Measurements from ENCODE around the gene ENDOU.

ENDOU gene

GRCh38 chr12:47715393-47715876 lies 9.9 kb downstream of the ENDOU start:
- Mint-ChIP-seq H3K27ac (peak overlapping the region in 1 of 2 donors; percentile 20), H3K36me3 (ENCODE audit: insufficient read depth) (peaks cover 4% of the 10 kb centered on the region), H3K4me1 (ENCODE audit: low read depth in 2 of 2) (peaks cover 6 to 11% of the 10 kb centered on the region in 2 donors), H3K9me3 (no peaks in the 10 kb centered on the region), H3K4me3 (no peak overlapping the region), H3K27me3 (no peaks in the 10 kb centered on the region)
- DNase-seq (peak; percentile 74 to 80 (median 74)), ATAC-seq (replicated peaks) (peak; percentile 97)

DNA sequence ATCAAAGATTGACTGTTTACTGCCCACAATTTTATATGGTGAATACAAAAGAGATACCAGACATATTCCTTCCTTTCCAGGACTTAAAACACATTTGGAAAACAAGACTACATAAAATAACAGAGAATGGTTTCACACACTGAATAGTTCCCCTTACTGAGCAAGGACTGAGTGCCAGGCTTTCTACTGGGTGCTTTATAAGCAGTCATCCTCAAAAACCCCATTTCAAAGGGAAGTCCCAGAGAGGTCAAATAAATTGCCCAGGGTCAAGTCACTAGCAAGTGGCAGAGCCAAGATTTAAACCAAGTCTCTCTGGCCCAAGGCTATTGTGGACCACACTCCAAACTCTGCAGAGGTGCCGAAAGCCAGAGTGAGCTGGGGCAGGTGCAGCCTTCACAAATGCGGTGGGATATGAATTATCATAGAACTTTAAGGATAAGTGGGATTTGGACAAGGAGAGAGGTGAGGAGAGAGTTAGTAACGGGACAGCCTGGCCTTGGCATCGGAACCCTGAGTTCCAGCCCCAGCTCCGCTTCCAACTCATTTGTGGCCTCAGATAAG lies 10.4 kb downstream of the ENDOU start:
- Mint-ChIP-seq H3K27ac (peak overlapping the region; percentile 5 to 20), H3K4me3 (no peak overlapping the region), H3K9me3 (no peaks in the 10 kb centered on the region), H3K4me1 (ENCODE audit: low read depth in 2 of 2) (peaks cover 6 to 11% of the 10 kb centered on the region in 2 donors), H3K27me3 (no peaks in the 10 kb centered on the region), H3K36me3 (ENCODE audit: insufficient read depth) (peaks cover 4% of the 10 kb centered on the region)
- DNase-seq (no peak), ATAC-seq (replicated peaks) (no peak)

- Mint-ChIP-seq H3K27ac (peak overlapping the region in 1 of 2 donors; percentile 44), H3K4me1 (ENCODE audit: low read depth in 2 of 2) (peaks cover 12 to 22% of the 10 kb centered on the region in 2 donors)
These were observed 13.1 kb downstream of the ENDOU start for GRCh38 chr12:47712171-47712570.

DNA sequence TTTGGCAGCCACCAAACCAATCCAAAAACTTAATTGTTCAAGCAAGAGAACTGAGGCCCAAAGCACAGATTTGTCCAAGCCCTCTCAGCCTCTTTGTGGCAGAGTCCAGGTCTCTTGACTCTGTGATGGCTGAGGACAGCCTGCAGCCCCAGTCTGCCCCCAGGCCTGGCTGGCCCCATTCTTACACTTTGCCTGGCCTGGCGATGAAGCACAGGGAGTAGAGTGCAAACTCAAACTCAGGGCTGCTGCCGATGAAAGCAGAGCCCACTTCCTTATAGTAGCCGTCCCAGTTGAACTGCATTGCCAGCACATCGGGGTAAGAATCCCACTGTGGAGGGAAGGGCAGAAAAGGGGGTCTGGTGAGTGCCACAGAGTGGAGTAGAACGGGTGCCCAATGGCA lies 13.8 kb downstream of the ENDOU start:
- DNase-seq (no peak), ATAC-seq (replicated peaks) (no peak)
- H3K27ac Mint-ChIP-seq = no peak overlapping the region
- H3K4me3 Mint-ChIP-seq = no peak overlapping the region
- no peaks in the 10 kb centered on the region for H3K9me3 Mint-ChIP-seq
- H3K36me3 Mint-ChIP-seq (ENCODE audit: insufficient read depth) = peaks cover 3% of the 10 kb centered on the region
- no peaks in the 10 kb centered on the region for H3K27me3 Mint-ChIP-seq
- peaks cover 15 to 28% of the 10 kb centered on the region in 2 donors for H3K4me1 Mint-ChIP-seq (ENCODE audit: low read depth in 2 of 2)

More at GRCh38 chr12:47712171-47712570, 13.1 kb downstream of the ENDOU start:
- H3K9me3 Mint-ChIP-seq = no peaks in the 10 kb centered on the region
- H3K36me3 Mint-ChIP-seq (ENCODE audit: insufficient read depth) = no peaks in the 10 kb centered on the region
- no peaks in the 10 kb centered on the region for H3K27me3 Mint-ChIP-seq
- no peak for ATAC-seq (replicated peaks)
- DNase-seq = no peak
- H3K4me3 Mint-ChIP-seq = no peak overlapping the region

GRCh38 chr12:47710278-47710677 lies 15.0 kb downstream of the ENDOU start:
- Mint-ChIP-seq H3K4me3 (no peak overlapping the region), H3K27ac (no peak overlapping the region), H3K27me3 (no peaks in the 10 kb centered on the region), H3K9me3 (no peaks in the 10 kb centered on the region), H3K4me1 (ENCODE audit: low read depth in 2 of 2) (peaks cover 15 to 36% of the 10 kb centered on the region in 2 donors), H3K36me3 (ENCODE audit: insufficient read depth) (peaks cover 15% of the 10 kb centered on the region)
- no peak for ATAC-seq (replicated peaks)
- no peak for DNase-seq

- Mint-ChIP-seq H3K4me3 (no peak overlapping the region), H3K4me1 (ENCODE audit: low read depth in 2 of 2) (peaks cover 19 to 41% of the 10 kb centered on the region in 2 donors), H3K27ac (no peak overlapping the region), H3K36me3 (ENCODE audit: insufficient read depth) (peaks cover 16% of the 10 kb centered on the region), H3K9me3 (no peaks in the 10 kb centered on the region), H3K27me3 (no peaks in the 10 kb centered on the region)
- no peak for ATAC-seq (replicated peaks)
- no peak for DNase-seq
These were observed 15.6 kb downstream of the ENDOU start for GRCh38 chr12:47709671-47710070.

DNA sequence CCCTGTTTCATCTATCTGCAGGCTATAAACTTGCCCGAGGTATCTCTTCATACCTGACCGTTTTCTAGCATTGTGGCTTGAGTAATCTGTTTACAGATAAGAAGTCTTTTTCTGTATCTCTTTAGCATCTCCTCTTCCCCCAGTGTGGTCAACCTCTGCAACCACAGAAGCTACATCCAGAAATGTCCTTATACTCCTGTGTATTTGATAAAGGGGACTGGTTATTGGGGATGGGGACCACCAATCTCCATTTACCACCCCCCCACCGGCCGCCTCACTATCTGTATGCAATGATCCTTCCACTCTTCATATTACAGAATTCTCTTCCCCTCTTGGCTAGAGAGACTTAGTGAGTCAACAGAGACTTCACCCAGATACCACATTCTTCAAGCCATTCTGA lies 16.1 kb downstream of the ENDOU start:
- Mint-ChIP-seq H3K9me3 (no peaks in the 10 kb centered on the region), H3K4me3 (no peak overlapping the region), H3K27ac (no peak overlapping the region), H3K4me1 (ENCODE audit: low read depth in 2 of 2) (peaks cover 19 to 43% of the 10 kb centered on the region in 2 donors), H3K27me3 (no peaks in the 10 kb centered on the region), H3K36me3 (ENCODE audit: insufficient read depth) (peaks cover 16% of the 10 kb centered on the region)
- DNase-seq (no peak), ATAC-seq (replicated peaks) (no peak)

DNA sequence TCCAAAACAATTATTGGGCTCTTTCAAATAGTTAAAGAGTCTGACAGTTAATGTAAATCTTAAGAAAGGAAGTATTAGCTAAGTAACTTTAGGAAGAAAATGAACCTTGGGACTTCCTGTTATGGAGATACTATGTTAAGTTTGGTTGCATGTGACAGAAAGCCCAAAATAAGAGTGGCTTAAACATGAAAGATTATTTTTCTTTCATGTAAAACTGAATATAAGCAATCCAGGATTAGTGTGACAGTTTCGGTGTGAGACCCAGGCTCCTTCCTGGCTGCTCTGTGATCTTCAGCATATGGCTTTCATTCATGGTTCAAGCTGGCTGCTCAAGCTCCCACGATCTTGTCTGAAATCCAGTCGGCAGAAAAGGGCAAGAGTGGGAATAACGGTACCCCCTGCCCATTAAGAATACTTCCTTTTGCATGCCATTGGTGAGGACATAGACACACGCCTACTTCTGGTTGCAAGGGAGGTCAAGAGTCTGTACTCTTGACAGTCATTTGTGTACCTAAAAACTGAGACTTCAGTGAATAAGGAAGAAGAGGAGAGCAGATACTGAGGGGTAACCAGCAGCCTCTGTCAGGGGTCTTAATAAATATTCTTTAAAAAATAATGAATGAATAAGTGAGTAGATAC lies 17.3 kb downstream of the ENDOU start:
- no peaks in the 10 kb centered on the region for H3K9me3 Mint-ChIP-seq
- no peak for ATAC-seq (replicated peaks)
- DNase-seq = no peak
- H3K4me3 Mint-ChIP-seq = peak overlapping the region in 1 of 2 donors; percentile 100
- H3K27ac Mint-ChIP-seq = peak overlapping the region; percentile 59 to 73
- peaks cover 28 to 52% of the 10 kb centered on the region in 2 donors for H3K4me1 Mint-ChIP-seq (ENCODE audit: low read depth in 2 of 2)
- H3K36me3 Mint-ChIP-seq (ENCODE audit: insufficient read depth) = peaks cover 16% of the 10 kb centered on the region
- no peaks in the 10 kb centered on the region for H3K27me3 Mint-ChIP-seq

DNA sequence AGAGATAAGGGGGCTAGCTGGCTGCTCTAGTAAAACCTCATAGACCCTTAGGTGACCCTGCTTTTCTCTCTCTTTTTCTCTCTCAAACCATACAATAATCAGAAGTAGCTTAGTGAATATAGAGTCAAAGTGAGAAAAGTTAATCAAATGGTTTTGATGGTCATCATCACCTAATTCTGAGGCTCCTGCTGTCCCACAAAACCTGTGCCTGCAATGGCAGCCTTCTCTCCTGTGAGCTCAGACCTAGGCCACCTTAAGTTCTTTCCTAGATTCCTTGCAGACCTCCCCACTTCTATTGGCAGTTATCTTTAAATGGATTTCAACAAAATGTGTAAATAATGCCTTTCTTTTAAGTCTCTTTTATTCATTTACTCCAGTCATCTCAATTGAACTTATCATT lies 17.9 kb downstream of the ENDOU start:
- peak overlapping the region in 1 of 2 donors; percentile 100 for H3K4me3 Mint-ChIP-seq
- H3K27ac Mint-ChIP-seq = peak overlapping the region in 1 of 2 donors; percentile 97
- ATAC-seq (replicated peaks) (no peak), DNase-seq (no peak)
- peaks cover 28 to 52% of the 10 kb centered on the region in 2 donors for H3K4me1 Mint-ChIP-seq (ENCODE audit: low read depth in 2 of 2)
- peaks cover 17% of the 10 kb centered on the region for H3K36me3 Mint-ChIP-seq (ENCODE audit: insufficient read depth)
- H3K9me3 Mint-ChIP-seq = no peaks in the 10 kb centered on the region
- no peaks in the 10 kb centered on the region for H3K27me3 Mint-ChIP-seq

DNA sequence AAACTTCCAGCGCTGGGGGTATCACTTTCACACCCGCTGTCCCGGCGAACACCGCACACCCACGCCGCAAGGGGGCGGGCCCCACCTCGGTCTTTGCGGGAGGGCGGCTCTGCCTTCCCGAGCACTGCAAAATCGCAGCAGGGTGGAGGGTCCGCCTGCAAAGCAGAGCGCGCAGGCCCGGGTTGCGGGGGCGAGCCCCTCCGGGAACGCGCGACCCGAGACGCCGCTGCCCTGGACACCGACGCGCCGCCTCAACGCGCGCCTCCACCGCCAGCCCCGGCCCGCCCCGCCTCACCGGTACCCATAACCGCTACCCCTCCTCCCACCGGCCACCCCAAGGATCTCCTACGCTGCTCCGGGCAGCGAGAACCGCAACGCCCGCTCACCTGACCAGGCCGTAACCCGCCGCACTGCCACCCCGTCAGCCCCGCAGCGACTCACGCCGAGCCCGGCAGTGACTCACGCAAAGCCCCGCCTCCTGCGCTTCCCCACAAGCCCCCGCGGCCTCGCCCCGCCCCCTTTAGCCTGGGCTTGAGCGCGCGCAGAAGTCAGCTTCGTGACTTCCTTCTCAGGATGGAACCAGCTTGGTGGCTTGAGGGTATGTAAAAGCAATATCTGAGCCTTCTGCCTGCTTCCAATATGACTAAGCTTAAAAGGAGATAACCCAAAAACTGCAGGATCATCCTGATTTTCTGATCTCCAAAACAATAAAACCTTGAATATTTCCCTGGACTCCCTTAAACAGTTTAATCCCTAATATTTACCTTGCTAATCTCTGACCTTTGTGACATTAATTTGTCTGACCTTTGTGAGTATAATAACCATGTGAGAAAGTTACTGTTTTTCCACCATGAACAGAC lies 19.5 kb downstream of the ENDOU start, which contains the start of gene RPAP3:
Gene RPAP3 (minus strand): TSS at position 465 of the 860 bp plus-strand sequence. CDS start 3,190 bp downstream, outside the sequence.
- Mint-ChIP-seq H3K9me3 (no peaks in the 10 kb centered on the region), H3K4me1 (ENCODE audit: low read depth in 2 of 2) (peaks cover 28 to 52% of the 10 kb centered on the region in 2 donors), H3K27me3 (no peaks in the 10 kb centered on the region), H3K4me3 (peak within 1 kb of the TSS; percentile 96 to 100), H3K27ac (peak within 1 kb of the TSS; percentile 95 to 97), H3K36me3 (ENCODE audit: insufficient read depth) (peaks cover 22% of the 10 kb centered on the region)
- peak; percentile 92 for ATAC-seq (replicated peaks)
- peak; percentile 97 for DNase-seq

DNA sequence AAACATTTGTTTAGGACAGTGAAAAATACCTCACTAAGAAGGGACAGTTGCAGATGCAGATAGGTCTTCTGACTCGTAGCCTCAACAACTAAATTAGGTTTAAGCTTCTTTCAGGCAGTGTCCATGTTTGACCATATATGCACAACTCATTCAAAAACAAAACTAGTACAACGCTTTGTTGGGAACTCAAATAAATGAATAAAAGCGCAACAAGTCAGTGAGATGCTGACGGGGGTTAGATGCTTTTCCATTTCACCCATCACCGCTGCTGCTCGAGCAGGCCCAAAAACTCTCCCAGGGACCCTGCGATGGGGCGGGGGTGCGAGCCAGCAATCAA lies 20.1 kb downstream of the ENDOU start:
- H3K36me3 Mint-ChIP-seq (ENCODE audit: insufficient read depth) = peaks cover 27% of the 10 kb centered on the region
- ATAC-seq (replicated peaks) = no peak
- peak overlapping the region; percentile 95 to 97 for H3K27ac Mint-ChIP-seq
- no peak for DNase-seq
- H3K27me3 Mint-ChIP-seq = no peaks in the 10 kb centered on the region
- peak overlapping the region; percentile 96 to 100 for H3K4me3 Mint-ChIP-seq
- peaks cover 28 to 52% of the 10 kb centered on the region in 2 donors for H3K4me1 Mint-ChIP-seq (ENCODE audit: low read depth in 2 of 2)
- no peaks in the 10 kb centered on the region for H3K9me3 Mint-ChIP-seq

DNA sequence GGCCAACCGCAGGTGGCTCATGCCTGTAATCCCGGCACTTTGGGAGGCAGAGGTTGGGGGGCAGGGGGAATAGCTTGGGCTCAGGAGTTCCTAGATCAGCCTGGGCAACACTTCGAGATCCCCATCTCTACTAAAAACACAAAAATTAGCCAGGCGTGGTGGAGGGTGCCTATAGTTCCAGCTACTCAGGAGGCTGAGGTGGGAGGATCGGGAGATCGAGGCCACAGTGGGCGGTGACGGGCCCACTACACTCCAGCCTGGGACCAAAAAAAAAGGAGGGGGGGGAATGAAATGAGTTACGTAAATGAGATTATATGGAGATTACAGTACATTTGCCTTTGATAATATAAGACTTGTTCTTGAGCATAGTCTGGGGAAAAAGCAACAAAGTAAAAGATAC lies 20.6 kb downstream of the ENDOU start:
- Mint-ChIP-seq H3K27me3 (no peaks in the 10 kb centered on the region), H3K36me3 (ENCODE audit: insufficient read depth) (peaks cover 32% of the 10 kb centered on the region), H3K27ac (peak overlapping the region; percentile 95 to 97), H3K4me3 (peak overlapping the region; percentile 96 to 100), H3K4me1 (ENCODE audit: low read depth in 2 of 2) (peaks cover 28 to 52% of the 10 kb centered on the region in 2 donors), H3K9me3 (no peaks in the 10 kb centered on the region)
- DNase-seq (no peak), ATAC-seq (replicated peaks) (no peak)

DNA sequence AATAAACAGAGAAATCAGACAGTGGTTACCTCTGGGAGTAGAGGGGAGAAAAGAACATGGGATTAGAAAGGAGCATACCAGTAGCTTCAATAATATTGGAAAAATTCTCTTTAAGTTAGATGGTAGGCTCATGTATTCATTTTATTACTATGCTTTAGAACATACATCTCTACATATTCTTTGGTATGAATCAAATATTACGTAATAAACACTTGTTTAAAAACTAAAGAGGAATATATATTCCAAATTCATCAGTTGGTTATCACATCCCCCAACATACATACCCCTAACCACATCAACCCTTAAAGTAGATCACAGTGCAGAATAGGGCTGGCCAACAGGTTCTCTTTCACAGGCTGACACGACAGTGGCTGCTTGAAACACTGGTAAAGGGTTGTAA lies 25.0 kb downstream of the ENDOU start:
- no peak for DNase-seq
- no peak for ATAC-seq (replicated peaks)
- Mint-ChIP-seq H3K27me3 (no peaks in the 10 kb centered on the region), H3K36me3 (ENCODE audit: insufficient read depth) (peaks cover 38% of the 10 kb centered on the region), H3K4me1 (ENCODE audit: low read depth in 2 of 2) (peaks cover 14 to 17% of the 10 kb centered on the region in 2 donors), H3K9me3 (no peaks in the 10 kb centered on the region), H3K4me3 (no peak overlapping the region), H3K27ac (no peak overlapping the region)

Measured in effector memory CD8-positive, alpha-beta T cell (primary cell).